ENCODE measurements around the gene AGBL1. TPM values are rescaled to one million over a fixed set of nuclear protein-coding genes. Genes with fewer than 3 reads are reported as not detected.
A peak's percentile ranks its signal among the peaks of the same experiment; 100 is the strongest.

The AGBL1 gene
- total and polyA plus RNA-seq, 2 experiments from 2014 or later, result 0.06 to 0.11 TPM

DNA sequence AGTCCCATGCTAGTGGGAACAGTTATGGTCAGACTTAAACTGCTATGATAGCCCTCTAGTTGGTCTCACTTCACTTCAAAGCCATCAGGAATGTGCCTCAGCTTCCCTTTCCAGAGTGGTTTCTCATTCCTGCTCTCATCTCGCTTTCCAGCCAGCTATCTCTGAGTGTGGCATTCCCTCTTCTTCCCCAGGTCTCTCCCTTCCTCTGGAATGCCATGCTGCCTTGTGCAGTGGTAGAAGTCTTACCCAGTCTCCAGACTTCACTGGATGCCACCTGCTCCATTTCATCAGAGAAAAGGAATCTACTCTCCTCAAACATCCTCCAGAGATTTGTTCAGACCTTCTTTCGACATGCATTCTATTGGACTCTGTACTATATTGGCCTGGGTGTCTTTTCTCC lies 83.0 kb downstream of the AGBL1 start:
- TF ChIP-seq, protein P1, sequence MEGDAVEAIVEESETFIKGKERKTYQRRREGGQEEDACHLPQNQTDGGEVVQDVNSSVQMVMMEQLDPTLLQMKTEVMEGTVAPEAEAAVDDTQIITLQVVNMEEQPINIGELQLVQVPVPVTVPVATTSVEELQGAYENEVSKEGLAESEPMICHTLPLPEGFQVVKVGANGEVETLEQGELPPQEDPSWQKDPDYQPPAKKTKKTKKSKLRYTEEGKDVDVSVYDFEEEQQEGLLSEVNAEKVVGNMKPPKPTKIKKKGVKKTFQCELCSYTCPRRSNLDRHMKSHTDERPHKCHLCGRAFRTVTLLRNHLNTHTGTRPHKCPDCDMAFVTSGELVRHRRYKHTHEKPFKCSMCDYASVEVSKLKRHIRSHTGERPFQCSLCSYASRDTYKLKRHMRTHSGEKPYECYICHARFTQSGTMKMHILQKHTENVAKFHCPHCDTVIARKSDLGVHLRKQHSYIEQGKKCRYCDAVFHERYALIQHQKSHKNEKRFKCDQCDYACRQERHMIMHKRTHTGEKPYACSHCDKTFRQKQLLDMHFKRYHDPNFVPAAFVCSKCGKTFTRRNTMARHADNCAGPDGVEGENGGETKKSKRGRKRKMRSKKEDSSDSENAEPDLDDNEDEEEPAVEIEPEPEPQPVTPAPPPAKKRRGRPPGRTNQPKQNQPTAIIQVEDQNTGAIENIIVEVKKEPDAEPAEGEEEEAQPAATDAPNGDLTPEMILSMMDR (IDR thresholded peaks at IDR 0.05; ENCODE audit: low read depth, low read length), result no peak
- Histone ChIP-seq H3K9me3 (ENCODE audit: low read depth) (no peaks in the 10 kb centered on the region), H3K36me3 (no peaks in the 10 kb centered on the region), H3K27me3 (no peaks in the 10 kb centered on the region), H3K4me1 (ENCODE audit: low read depth) (peaks cover 18% of the 10 kb centered on the region), H3K4me3 (no peak overlapping the region), H3K27ac (no peak overlapping the region)
- no peak for DNase-seq (ENCODE audit: low read depth in 1 of 2, low spot score in 1 of 2)

DNA sequence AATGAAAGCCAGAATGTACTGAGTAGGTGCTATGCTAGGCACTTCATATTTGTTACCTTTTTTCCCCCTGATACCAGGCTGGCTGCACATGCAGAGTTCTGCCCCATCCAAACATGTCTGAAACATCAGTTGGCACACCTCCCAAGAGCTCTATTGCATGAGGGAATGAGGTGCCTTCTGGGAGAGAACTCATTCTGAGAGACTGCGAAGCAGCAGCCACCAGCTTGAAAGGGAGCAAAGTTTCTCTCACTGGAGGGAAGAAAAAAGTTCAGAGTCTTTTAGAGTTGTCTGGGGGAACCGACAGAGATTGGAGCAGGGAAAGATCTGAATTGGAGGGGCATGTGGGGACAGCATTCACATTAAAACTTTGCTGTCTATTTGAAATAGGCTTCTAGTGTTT lies 84.1 kb downstream of the AGBL1 start:
- Histone ChIP-seq H3K27me3 (no peaks in the 10 kb centered on the region), H3K4me3 (no peak overlapping the region), H3K9me3 (ENCODE audit: low read depth) (no peaks in the 10 kb centered on the region), H3K4me1 (ENCODE audit: low read depth) (peaks cover 18% of the 10 kb centered on the region), H3K27ac (peak overlapping the region; percentile 8), H3K36me3 (no peaks in the 10 kb centered on the region)
- TF ChIP-seq, protein P1 (IDR thresholded peaks at IDR 0.05; ENCODE audit: low read depth, low read length), result no peak
- DNase-seq (ENCODE audit: low read depth in 1 of 2, low spot score in 1 of 2), result no peak

DNA sequence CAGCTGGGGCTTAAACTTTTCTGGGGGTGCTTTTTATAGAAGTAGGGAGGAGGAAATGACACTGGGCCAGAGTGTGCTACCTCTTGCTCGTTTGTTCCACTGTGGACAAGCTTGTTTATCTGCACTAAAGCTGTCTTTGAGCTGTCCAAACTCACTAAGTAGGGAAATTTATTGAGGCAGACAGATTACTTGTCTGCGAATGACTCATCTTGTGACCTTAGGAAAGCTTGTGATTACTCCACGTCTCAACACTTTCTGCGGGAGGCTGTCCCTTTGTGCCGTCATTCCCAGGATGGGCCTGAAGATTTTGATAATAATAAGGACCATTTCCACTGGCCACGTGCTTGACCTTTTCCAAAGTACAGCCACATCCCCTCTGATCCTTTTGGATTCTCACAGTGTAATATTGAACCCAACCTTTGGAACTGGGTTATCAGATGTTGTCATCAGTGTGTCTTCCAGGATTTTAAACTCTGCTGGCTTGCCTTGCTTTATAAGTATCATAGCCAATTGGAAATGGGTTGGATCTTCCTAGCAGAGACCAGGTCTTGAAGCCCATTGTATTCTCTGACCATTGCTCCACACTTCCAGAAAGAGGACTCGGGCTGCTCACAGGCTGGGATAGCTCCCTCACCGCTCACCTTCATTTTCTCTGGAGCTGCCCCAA lies 84.7 kb downstream of the AGBL1 start:
- Histone ChIP-seq H3K36me3 (no peaks in the 10 kb centered on the region), H3K4me1 (ENCODE audit: low read depth) (peaks cover 18% of the 10 kb centered on the region)
- TF ChIP-seq, protein P1 (IDR thresholded peaks at IDR 0.05; ENCODE audit: low read depth, low read length), result no peak

DNA sequence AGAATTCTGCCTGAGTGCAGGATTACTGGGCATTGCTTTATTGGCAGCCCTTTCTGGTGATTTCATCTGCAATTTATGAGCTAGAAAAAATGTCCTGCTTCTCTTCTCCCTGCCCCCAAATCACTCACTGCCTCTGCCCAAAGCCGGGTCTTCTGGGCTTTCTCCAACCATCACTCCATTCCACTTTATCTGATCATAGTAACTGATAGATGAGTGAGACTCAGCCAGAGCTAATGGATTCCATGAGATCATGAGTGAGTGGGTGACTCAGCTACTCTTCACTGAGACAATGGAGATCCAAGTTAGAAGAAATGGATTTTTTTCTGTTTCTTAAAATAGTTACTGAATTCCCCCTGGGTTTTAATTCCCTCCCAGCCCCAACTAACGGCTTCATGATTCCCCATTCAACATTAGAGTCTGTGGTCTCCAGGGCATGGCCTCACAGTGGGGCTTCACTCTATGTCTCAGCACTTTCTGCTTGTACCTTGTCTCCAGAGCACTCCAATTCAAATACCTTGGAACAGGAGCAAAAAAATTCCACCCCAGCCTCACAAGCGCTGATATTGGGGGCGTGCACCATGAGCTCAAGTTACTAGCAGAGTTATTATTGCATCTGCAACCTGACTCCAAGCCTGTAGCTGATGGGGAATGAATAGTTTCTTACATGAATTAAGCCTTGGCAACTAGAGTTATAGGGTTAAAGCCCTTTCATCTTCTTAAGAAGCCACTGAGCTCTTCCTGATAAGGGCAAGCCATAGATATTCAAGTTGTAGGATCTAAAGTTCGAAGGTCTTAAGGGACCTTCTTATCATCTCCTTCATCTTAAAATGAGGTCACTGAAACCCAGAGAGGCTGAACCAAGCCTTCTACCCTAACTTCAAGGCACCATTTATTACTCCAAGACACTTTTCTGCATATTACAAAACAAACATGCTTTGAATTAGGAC lies 85.9 kb downstream of the AGBL1 start:
- Histone ChIP-seq H3K27me3 (no peaks in the 10 kb centered on the region), H3K4me1 (ENCODE audit: low read depth) (peaks cover 18% of the 10 kb centered on the region), H3K27ac (no peak overlapping the region), H3K9me3 (ENCODE audit: low read depth) (no peaks in the 10 kb centered on the region), H3K36me3 (no peaks in the 10 kb centered on the region), H3K4me3 (no peak overlapping the region)
- TF ChIP-seq, protein P1 (IDR thresholded peaks at IDR 0.05; ENCODE audit: low read depth, low read length), result no peak
- DNase-seq (ENCODE audit: low read depth in 1 of 2, low spot score in 1 of 2), result peak in 1 of 2 donors; percentile 49

More for the DNA sequence above, 84.7 kb downstream of the AGBL1 start:
- H3K27ac ChIP-seq, result peak overlapping the region; percentile 8
- no peak overlapping the region for H3K4me3 ChIP-seq
- H3K9me3 ChIP-seq (ENCODE audit: low read depth), result no peaks in the 10 kb centered on the region
- DNase-seq (ENCODE audit: low read depth in 1 of 2, low spot score in 1 of 2), result no peak
- H3K27me3 ChIP-seq, result no peaks in the 10 kb centered on the region

DNA sequence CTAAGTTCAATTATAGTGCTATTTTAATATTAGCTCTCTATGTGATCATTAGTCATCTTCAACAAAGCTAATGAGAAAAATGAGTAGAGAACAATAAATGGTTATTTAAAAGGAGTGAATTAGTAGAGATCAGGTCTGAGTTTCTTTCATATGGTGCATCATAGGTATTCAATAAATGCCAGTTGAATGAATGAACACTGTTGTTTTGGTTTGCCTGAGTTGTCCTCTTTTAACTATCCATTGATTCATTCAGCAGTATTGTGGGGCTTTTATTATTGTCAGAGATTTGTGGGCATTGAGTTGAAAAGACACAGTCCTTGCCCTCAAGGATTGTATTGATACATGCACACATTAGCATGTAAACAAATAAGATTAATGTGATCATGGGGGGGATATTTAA lies 88.2 kb downstream of the AGBL1 start:
- Histone ChIP-seq H3K9me3 (ENCODE audit: low read depth) (no peaks in the 10 kb centered on the region), H3K4me1 (ENCODE audit: low read depth) (peaks cover 18% of the 10 kb centered on the region), H3K27me3 (no peaks in the 10 kb centered on the region), H3K27ac (no peak overlapping the region), H3K36me3 (no peaks in the 10 kb centered on the region), H3K4me3 (no peak overlapping the region)
- TF ChIP-seq, protein P1 (IDR thresholded peaks at IDR 0.05; ENCODE audit: low read depth, low read length), result no peak
- no peak for DNase-seq (ENCODE audit: low read depth in 1 of 2, low spot score in 1 of 2)

All from cardiac muscle cell (in vitro differentiated cells and primary cell).